ENCODE measurements around the gene DOCK11.

DNA sequence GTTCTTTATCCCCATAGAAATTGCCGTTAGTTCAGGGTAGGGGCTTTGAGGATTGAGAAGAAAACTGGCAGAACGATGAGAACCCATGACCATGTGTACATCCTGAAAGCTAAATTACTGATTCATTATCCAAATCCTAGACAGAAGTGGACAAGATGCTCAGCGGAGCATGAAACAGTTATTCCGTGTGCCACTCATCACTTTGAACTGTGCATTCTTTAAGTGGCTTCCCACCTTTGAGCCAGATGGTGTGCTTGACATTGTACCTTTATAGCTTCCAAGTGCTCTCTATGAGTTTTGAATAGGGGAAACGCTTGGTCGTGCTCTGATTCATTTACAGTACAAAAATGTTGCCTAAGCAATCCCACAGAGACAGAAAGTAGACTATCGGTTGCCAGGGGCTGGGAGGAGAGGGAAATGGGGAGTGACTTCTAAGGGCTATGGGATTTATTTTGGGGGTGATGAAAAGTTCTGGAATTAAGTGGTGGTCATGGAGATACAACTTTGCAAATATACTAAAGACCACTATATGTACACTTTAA, 100.0 kb downstream of the DOCK11 start:
- no peak for TF ChIP-seq POLR2A (IDR thresholded peaks at IDR 0.05)
- TF ChIP-seq, protein P1, sequence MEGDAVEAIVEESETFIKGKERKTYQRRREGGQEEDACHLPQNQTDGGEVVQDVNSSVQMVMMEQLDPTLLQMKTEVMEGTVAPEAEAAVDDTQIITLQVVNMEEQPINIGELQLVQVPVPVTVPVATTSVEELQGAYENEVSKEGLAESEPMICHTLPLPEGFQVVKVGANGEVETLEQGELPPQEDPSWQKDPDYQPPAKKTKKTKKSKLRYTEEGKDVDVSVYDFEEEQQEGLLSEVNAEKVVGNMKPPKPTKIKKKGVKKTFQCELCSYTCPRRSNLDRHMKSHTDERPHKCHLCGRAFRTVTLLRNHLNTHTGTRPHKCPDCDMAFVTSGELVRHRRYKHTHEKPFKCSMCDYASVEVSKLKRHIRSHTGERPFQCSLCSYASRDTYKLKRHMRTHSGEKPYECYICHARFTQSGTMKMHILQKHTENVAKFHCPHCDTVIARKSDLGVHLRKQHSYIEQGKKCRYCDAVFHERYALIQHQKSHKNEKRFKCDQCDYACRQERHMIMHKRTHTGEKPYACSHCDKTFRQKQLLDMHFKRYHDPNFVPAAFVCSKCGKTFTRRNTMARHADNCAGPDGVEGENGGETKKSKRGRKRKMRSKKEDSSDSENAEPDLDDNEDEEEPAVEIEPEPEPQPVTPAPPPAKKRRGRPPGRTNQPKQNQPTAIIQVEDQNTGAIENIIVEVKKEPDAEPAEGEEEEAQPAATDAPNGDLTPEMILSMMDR (IDR thresholded peaks at IDR 0.05): no peak
